Kasumi-1 (cell line): Measurements from ENCODE around the gene PRKN.

ENCODE experiments used
- DNase-seq, 2 experiments: peaks; one replicate each; lab custom pipeline; 2025; lab: John Stamatoyannopoulos, UW

Gene PRKN

DNA sequence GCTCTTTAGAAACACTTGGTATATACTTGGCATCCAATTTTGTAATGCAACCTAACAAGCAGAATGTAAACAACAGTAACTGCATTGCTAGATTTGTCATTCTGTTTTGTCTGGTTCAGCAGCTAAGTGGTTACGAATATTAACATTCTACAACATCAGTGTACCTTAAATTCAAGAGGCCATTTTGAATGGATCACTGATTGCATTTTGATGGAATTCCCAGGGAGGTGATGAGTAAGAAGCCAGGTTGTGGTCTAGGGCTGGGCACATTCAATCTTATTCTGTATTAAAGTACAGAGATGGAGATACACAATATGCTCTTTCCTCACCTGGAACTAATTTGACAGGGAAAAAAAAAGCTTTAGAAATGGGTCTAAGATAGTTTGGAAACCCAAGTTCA is 483.5 kb downstream of the PRKN start:
- DNase-seq: no peak

DNA sequence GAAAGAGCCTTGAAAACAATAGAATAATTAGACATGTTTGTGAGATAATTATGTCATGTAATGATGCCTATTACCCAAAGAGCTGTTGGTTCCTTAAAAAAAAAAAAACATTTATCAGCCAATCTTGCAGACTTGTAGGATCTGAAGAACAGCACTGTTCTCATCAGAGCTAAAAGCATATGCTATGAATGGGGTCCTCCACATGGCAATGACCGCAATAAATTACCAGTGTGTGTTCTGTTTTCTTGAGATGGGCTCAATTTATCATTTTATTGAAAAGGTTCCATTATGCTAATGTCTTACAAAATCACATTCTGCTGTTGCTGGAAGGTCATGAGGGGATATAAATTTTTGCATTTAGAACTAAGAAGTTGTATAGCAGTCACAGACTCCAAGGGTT is 484.7 kb downstream of the PRKN start:
- no peak for DNase-seq

DNA sequence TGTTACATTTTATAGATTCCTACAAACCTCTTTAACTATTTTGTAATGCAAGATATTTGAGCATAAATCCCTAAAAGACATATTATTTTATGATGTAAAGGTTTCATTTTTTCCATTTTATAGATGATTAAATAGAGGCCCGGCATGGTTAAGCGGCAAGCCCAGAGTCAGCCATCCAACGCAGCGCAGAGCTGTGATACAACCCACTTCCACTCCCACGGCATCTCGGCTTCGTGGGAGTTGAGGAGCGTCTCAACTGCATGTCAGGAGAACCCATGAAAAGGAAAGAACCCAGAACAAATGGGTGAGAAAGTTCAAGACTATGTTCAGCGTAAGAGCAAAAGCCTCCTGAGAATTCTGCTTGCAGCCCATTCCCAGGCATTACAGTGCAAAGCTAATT is 488.2 kb downstream of the PRKN start:
- no peak for DNase-seq

GRCh38 chr6:162238675-162239074 is 488.9 kb downstream of the PRKN start:
- DNase-seq: no peak

- no peak for DNase-seq
These were observed 490.2 kb downstream of the PRKN start for GRCh38 chr6:162237331-162237730.

DNA sequence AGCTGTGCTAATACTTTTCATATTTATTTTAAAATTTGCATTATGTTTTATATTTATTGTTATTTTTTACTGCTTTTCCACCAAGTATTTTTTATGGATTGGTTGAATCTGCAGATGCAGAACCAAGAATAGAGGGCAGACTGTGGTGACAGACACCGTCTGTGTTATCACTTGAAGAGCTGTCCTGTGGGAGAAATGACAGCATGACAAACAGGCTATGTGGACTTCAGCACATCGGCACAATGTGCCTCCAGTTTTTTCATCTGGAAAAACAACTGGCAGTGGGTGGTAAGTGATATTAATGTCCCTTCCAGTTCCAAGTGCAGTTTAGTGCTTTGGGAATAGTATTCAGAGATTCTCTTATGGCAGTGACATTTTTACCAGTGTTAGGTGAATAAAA is 492.9 kb downstream of the PRKN start:
- DNase-seq: no peak

GRCh38 chr6:162230147-162230752 is 497.3 kb downstream of the PRKN start:
- no peak for DNase-seq

GRCh38 chr6:162229093-162229492 is 498.5 kb downstream of the PRKN start:
- DNase-seq: no peak

GRCh38 chr6:162226803-162227202 is 500.8 kb downstream of the PRKN start:
- no peak for DNase-seq

DNA sequence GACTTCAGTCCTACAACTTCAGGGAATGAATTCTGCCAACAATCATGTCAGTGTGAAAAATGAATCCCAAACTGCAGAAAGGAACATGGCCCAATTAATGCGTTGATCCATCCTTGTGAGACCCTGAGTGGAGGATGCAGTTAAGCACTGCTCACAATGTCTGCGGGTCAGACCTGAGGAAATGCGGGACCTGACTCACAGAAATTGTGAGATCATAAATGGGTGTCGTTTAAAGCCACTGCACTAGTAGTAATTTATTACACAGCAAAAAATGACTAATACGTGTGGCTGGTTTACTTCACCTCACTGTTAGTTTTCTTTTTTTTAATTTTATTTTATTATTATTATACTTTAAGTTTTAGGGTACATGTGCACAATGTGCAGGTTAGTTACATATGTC is 505.0 kb downstream of the PRKN start:
- no peak for DNase-seq

DNA sequence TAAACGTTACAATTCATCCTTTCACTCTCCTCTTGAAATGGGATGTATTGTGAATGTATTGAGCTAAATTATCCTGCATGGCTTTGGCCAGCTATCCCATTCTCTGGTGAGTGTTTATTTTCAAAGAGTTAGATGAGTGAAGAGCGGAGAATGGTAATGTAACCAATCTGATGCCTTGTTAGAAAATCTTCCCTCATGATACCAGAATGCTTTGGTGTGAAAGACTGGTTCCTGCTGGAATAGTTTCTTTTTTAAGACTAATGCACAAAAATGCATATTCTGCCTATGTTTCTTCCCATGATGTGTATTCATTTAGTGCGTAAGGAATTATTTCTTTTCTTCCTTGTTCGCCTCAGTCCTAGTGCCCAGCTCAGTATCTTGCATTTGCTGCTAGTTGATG is 506.7 kb downstream of the PRKN start:
- DNase-seq: no peak

DNA sequence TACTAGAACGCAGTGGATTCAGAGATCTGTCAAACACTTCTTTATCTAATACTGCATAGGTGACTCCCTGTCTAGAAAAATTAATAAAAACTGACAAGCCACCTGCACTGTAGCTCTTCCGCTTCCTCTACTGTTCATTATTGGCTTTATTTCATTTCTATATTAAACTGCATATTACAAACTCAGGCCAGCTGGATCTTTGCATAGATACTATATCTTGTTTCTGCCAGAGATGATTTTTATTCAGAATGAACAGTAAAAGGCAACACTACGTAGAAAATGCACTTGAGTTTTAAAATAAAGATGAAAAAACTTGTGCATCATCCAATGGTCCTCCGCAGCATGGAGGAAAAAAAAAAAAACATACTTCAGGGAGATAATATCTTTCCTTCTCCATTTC is 508.3 kb downstream of the PRKN start:
- no peak for DNase-seq

GRCh38 chr6:162217811-162218493 is 509.6 kb downstream of the PRKN start:
- DNase-seq: no peak

GRCh38 chr6:162217058-162217457 is 510.5 kb downstream of the PRKN start:
- no peak for DNase-seq

DNA sequence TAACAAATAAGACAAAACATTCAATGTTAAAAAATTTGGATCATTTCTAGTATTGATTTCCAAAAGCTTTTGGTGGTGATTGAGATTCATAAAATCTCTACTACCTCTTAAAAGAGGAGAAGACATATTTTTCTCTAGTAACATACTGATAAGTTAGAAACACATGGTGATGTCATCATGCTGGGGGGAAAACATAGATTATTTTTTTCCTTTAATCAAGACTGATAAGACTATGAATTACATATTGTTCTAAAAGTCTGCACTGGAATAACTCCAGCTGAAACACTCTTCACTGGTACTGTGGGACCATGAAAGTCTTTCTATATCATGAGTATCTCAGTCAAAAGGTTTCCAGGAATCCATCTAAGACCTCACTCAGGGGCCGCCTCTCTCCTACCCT is 515.8 kb downstream of the PRKN start:
- no peak for DNase-seq

GRCh38 chr6:162211022-162211421 is 516.5 kb downstream of the PRKN start:
- no peak for DNase-seq

GRCh38 chr6:162203287-162203686 is 524.3 kb downstream of the PRKN start:
- no peak for DNase-seq

GRCh38 chr6:162200945-162201690 is 526.4 kb downstream of the PRKN start:
- no peak for DNase-seq

DNA sequence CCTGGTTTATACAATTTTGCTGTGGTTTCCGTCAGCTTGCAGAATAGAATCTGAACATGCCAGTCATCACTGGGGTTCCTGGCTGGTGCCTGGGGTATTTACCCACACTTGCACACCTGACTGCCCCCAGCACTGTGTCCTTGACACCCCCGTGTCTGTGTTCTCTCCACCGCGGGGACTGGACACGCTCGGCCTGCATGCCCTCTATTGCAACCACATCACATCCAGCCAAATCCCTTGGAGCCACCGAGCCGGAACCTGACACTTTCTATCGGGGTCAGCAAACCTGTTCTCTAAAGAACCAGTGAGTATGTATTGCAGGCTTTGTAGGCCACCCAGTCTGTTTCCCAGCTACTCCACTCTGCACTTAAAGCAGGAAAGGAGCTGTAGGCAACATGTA is 527.5 kb downstream of the PRKN start:
- no peak for DNase-seq

DNA sequence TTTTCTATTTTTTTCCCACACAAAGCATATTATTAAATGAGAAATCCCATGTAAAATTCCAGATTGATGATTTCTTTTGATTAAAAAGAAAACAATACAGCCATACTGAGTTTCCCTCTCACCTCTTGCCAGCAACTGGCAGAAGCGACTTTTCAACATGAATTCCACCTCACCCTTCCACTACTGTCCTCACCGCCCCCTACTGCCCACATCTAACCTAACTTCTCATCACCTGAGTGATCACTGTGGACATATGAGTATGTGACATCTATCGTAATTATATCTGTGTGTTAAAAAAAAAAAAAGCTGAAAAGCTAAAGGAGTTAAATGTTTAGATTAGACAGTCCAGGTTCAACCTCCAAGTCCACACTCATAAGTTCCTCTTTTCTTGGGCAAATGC is 528.6 kb downstream of the PRKN start:
- no peak for DNase-seq

- no peak for DNase-seq
These were observed 529.5 kb downstream of the PRKN start for GRCh38 chr6:162198076-162198475.

DNA sequence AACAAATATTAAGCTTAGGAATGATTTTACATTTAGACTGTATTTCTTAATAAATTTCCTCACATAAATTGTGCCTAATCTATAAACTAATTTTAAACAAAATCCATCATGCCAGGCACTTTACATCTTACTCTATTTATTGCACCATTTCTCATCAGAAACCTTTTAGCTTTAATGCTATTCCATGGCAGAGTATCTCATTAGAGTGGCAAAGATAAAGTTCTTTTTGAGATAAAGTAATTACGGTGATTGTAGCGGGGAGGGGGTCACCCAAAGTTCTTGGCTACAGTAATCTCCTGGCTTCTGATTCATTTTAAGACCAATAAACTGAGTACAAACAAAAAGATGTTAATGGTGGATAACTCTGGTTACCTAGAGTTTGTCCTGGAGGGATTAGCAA is 532.1 kb downstream of the PRKN start:
- DNase-seq: no peak

GRCh38 chr6:162190981-162191380 is 536.6 kb downstream of the PRKN start:
- no peak for DNase-seq
